SHP77 (cell line): ENCODE results near the gene TMEM119.
"Not testable (repeated sequence)": the region's sequence is repeated elsewhere in the genome, so short reads cannot be mapped to it uniquely, and the experiment has no call there.

Experiments
- DNase-seq, 2 experiments: peaks; one replicate each; lab custom pipeline; 2025; lab: John Stamatoyannopoulos, UW

The TMEM119 gene

DNA sequence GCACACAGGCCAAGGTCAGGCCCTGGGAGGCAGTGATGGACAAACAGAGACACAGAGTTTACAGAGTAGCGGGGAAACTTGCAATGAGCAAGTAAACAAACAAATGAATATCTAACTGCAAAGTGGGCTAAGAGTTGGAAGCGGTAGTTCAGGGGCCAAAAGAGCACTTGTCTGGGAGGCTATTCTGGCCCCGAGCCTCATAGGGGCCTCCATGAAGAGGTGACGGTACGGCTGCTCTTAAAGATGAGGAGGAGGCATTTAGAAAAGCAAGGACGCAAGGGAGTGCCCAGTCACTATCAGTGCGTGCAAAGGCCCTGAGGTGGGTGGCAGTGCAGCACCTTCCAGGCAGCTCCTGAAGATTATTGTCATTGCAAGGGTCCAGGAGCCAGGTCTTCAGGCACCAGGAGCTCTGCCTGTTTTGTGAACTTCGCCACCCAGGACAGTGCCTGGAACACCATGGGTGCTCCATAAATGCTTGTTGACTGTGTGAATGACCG is 4.4 kb upstream of the TMEM119 start:
- DNase-seq = no peak

DNA sequence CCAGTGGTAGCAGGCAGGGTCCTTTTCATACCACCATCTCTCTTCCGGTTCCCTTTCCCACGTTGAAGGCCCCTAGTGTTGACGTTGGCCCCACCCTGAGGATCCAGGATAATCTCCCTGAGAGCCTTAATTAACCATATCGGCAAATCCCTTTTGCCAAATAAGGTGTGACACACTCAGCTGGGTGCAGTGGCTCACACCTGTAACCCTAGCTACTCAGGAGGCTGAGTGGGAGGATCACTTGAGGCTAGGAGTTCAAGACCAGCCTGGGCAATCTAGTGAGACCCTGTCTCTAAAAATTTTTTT is 2.8 kb upstream of the TMEM119 start:
- DNase-seq = no peak

- no peak for DNase-seq
Observed at GRCh38 chr12:108599948-108600701, 2.2 kb upstream of the TMEM119 start.

DNA sequence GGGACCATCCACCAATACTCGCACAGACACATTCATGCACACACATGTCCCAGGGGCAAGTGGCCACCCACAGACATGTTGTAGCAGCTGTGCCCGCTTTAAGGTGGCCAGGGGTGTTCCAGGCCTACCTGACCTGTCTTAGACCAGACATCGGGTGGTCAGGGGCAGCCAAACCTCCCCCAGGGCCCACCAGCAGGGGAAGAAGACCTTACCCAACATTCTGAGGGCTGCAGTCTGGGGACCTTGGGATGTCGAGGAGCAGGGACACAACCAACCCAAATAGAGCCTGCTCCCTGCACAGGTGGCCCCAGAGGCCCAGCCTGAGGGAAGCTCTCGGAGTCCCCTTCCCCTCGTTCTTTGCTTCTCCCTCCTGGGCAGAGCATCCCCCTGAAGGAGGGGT is 1.7 kb upstream of the TMEM119 start:
- no peak for DNase-seq

- no peak for DNase-seq
Observed at GRCh38 chr12:108598553-108599250, 818 bp upstream of the TMEM119 start.

GRCh38 chr12:108596854-108597558 is 878 bp downstream of the TMEM119 start:
- no peak for DNase-seq

GRCh38 chr12:108595711-108596647 is 1.9 kb downstream of the TMEM119 start:
- DNase-seq = no peak

GRCh38 chr12:108594960-108595710 is 2.7 kb downstream of the TMEM119 start:
- DNase-seq = no peak

GRCh38 chr12:108594323-108594903 is 3.5 kb downstream of the TMEM119 start:
- no peak for DNase-seq

GRCh38 chr12:108592033-108592909 is 5.6 kb downstream of the TMEM119 start:
- no peak for DNase-seq

DNA sequence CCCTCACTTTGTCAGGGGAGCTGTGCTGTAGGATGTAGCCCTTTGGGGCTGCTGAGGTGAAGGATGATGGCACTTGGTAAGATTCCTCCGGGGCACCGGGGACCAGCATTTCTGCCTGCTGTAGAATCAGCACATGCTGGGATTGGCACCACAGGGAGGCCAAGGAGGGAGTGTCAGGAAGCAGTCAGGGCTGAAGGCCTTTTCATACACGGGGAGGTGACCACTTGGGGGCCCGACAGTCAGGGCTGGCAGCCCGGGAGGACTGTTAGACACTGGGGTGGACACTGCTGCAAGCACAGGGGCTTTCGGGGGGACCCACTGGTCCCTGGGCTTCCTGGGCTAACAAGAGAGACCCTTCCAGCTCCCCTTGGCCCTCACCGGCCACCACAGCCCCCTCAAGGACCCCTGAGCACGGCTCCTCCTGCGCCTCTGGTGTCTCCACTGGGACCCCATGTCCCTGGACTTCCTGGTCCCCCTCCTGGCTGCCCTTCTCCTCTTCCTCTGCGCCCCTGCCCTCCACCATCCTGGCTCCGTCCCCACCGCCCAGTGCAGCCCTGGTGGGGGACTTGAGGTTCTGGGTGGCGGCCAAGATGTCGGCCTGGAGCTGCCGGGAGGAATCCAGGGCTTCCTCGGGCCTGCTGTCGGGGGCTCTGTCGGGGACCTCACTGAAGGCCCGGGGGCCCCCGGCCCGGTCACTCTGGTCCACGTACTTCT is 6.5 kb downstream of the TMEM119 start:
- DNase-seq = no peak

DNA sequence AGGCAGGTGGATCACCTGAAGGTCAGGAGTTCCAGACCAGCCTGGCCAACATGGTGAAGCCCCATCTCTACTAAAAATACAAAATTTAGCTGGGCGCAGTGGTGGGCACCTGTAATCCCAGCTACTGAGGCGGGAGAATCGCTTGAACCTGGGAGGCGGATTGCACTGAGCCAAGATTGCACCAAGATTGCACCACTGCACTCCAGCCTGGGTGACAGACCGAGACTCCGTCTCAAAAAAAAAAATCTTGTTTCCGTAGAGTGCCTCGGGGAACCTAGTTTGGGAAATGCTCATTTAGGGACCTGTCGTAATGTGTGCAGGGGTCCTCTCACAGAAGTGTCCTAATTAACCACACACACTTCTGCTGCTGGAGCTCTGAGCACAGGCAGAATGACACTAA is 7.4 kb downstream of the TMEM119 start:
- not testable (repeated sequence) for DNase-seq

DNA sequence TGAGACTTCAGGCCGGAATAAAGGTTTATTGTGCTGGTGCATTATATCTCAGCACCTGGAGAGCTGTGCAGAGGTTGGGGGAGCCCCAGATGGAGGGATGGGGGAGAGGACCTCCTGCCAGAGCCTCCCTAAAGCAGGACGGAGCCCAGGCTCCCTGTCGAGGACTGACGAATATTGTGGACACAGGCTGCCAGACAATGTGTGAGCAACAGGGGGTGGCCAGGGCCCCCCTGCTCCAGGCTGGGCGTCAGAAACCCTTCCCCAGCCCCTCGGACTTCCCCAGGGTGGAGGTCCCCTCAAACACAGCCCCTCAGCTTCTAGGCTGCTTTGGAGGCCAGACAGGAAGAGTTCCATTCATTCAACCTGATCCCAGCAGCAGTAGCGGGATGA is 8.0 kb downstream of the TMEM119 start:
- DNase-seq = no peak

GRCh38 chr12:108589028-108589839 is 8.7 kb downstream of the TMEM119 start:
- DNase-seq = no peak

GRCh38 chr12:108587826-108588225 is 10.1 kb downstream of the TMEM119 start:
- DNase-seq = no peak

- no peak for DNase-seq
Observed at GRCh38 chr12:108586306-108586705, 11.6 kb downstream of the TMEM119 start.

GRCh38 chr12:108585864-108586263 is 12.0 kb downstream of the TMEM119 start:
- DNase-seq = no peak

- DNase-seq = no peak
Observed at GRCh38 chr12:108584456-108585065, 13.3 kb downstream of the TMEM119 start.
